H1 (cell line): ENCODE results near the gene ODF4. TPM values are rescaled to one million over a fixed set of nuclear protein-coding genes. Genes with fewer than 3 reads are reported as not detected.

Experiments
- CTCF ChIA-PET: fragments of 300-600 bp; sonication (Branson Sonifier 250); formaldehyde crosslinking; loops from one replicate; lab custom pipeline; 2021; ENCODE audit not compliant: partially characterized antibody; lab: Charles Lee
- POLR2A ChIA-PET: fragments of 300-600 bp; sonication (Branson Sonifier 250); formaldehyde crosslinking; loops from one replicate; lab custom pipeline; 2021; ENCODE audit warnings: inconsistent platforms; ENCODE audit not compliant: partially characterized antibody; lab: Charles Lee
- DNase-seq, 2 experiments: peaks; one replicate each; pipeline versions ENCODE4 v3.0.0 to v3.0.0-alpha.2; 2010 to 2022; ENCODE audit warnings: low spot score in 2 of 2, low read depth in 1 of 2, mixed read lengths in 1 of 2
- FAIRE-seq: peaks from 2 replicates; lab custom pipeline; 2011; peaks lifted over from hg19 to GRCh38; lab: Jason Lieb, UNC
- H2AFZ ChIP-seq: 2 replicates; pipeline ENCODE4 v1.8.1; 2012; ENCODE audit warnings: low read length, inconsistent platforms
- H2AK5ac ChIP-seq: 2 replicates; pipeline ENCODE4 v1.6.1; 2013; ENCODE audit warnings: low read depth, low read length
- H2BK120ac ChIP-seq: replicated peaks from 2 replicates; pipeline ENCODE3; 2013; ENCODE audit warnings: low read depth, low read length, inconsistent platforms
- H2BK12ac ChIP-seq: 2 replicates; pipeline ENCODE4 v1.6.1; 2013; ENCODE audit warnings: low read depth, low read length
- H2BK15ac ChIP-seq: 2 replicates; pipeline ENCODE4 v1.6.1; 2013; ENCODE audit warnings: low read length
- H2BK20ac ChIP-seq: 2 replicates; pipeline ENCODE4 v1.6.1; 2013; ENCODE audit warnings: low read length
- H2BK5ac ChIP-seq: 2 replicates; pipeline ENCODE4 v1.6.1; 2013; ENCODE audit warnings: low read depth, low read length
- H3K14ac ChIP-seq: 2 replicates; pipeline ENCODE4 v1.6.1; 2013; ENCODE audit warnings: inconsistent platforms; ENCODE audit not compliant: insufficient read length
- H3K18ac ChIP-seq: 2 replicates; pipeline ENCODE4 v1.6.1; 2013; ENCODE audit warnings: low read length; ENCODE audit errors: extremely low read depth
- H3K23ac ChIP-seq: 2 replicates; pipeline ENCODE4 v1.6.1; 2013; ENCODE audit warnings: inconsistent platforms; ENCODE audit not compliant: insufficient read length
- H3K23me2 ChIP-seq: 2 replicates; pipeline ENCODE4 v1.6.1; 2013; ENCODE audit warnings: low read depth, low read length
- H3K27ac ChIP-seq: 2 replicates; pipeline ENCODE4 v1.6.1; 2011; ENCODE audit warnings: low read depth, low read length, inconsistent platforms
- H3K27me3 ChIP-seq, 4 experiments: replicated peaks in 1 of 4; 1 replicate in 1 of 4; 2 replicates in 3 of 4; pipeline versions ENCODE4 v1.6.1 to v1.8.1; 2011 to 2013; ENCODE audit warnings: low read length in 3 of 4, mild to moderate bottlenecking in 3 of 4, inconsistent platforms in 2 of 4, mixed read lengths in 2 of 4, moderate library complexity in 1 of 4; ENCODE audit not compliant: control insufficient read depth in 3 of 4, insufficient read depth in 3 of 4; ENCODE audit errors: extremely low read depth in 1 of 4
- H3K36me3 ChIP-seq, 4 experiments: 2 replicates each; pipeline versions ENCODE4 v1.6.1 to v1.8.1; 2011 to 2013; ENCODE audit warnings: mild to moderate bottlenecking in 4 of 4, low read length in 3 of 4, moderate library complexity in 2 of 4, control low read depth in 1 of 4, inconsistent platforms in 1 of 4; ENCODE audit not compliant: insufficient read depth in 4 of 4, control insufficient read depth in 2 of 4
- H3K4ac ChIP-seq: replicated peaks from 2 replicates; pipeline ENCODE3; 2013; ENCODE audit warnings: low read length, low read depth, mixed read lengths, inconsistent platforms; ENCODE audit not compliant: insufficient read length
- H3K4me1 ChIP-seq, 4 experiments: replicated peaks in 1 of 4; 1 replicate in 1 of 4; 2 replicates in 3 of 4; pipeline versions ENCODE4 v1.6.1 to v1.8.1; 2011 to 2013; ENCODE audit warnings: low read length in 3 of 4, inconsistent platforms in 2 of 4, mixed read lengths in 1 of 4; ENCODE audit not compliant: insufficient read depth in 4 of 4, control insufficient read depth in 3 of 4
- H3K4me2 ChIP-seq, 2 experiments: 2 replicates each; pipeline versions ENCODE4 v1.6.1 to v1.8.1; 2011 to 2013; ENCODE audit warnings: low read depth in 2 of 2, low read length in 2 of 2, control low read depth in 1 of 2, inconsistent platforms in 1 of 2, mild to moderate bottlenecking in 1 of 2; ENCODE audit not compliant: insufficient read depth in 1 of 2
- H3K4me3 ChIP-seq, 4 experiments: fragments of 200-600, 300-600 bp in 1 of 4; sonication (generic), shearing (Covaris generic), sonication (Bioruptor Twin) in 1 of 4; 2 replicates each; pipeline versions ENCODE4 v1.5.1 to v1.8.1; 2011 to 2016; ENCODE audit warnings: low read length in 4 of 4, low read depth in 3 of 4, control low read depth in 2 of 4, inconsistent platforms in 2 of 4, mild to moderate bottlenecking in 2 of 4, mixed read lengths in 1 of 4, moderate library complexity in 1 of 4; ENCODE audit not compliant: insufficient read depth in 2 of 4; ENCODE audit errors: extremely low read depth in 1 of 4
- H3K56ac ChIP-seq: replicated peaks from 2 replicates; pipeline ENCODE3; 2013; ENCODE audit warnings: low read depth, mild to moderate bottlenecking, mixed read lengths, low read length, inconsistent platforms; ENCODE audit not compliant: insufficient read length
- H3K79me1 ChIP-seq: 2 replicates; pipeline ENCODE4 v1.6.1; 2013; ENCODE audit warnings: low read depth, low read length, control low read depth
- H3K79me2 ChIP-seq, 2 experiments: 2 replicates each; pipeline versions ENCODE4 v1.6.1 to v1.8.1; 2012 to 2013; ENCODE audit warnings: low read length in 2 of 2, mild to moderate bottlenecking in 2 of 2, inconsistent platforms in 1 of 2; ENCODE audit not compliant: insufficient read depth in 2 of 2, control insufficient read depth in 1 of 2
- H3K9ac ChIP-seq, 4 experiments: replicated peaks in 1 of 4; 1 replicate in 1 of 4; 2 replicates in 3 of 4; pipeline versions ENCODE4 v1.6.1 to v1.8.1; 2011 to 2013; ENCODE audit warnings: low read depth in 3 of 4, low read length in 3 of 4, control low read depth in 2 of 4, mild to moderate bottlenecking in 2 of 4, moderate library complexity in 2 of 4, inconsistent platforms in 1 of 4; ENCODE audit errors: extremely low read depth in 1 of 4
- H3K9me3 ChIP-seq, 2 experiments: 2 replicates each; pipeline versions ENCODE4 v1.6.1 to v1.8.1; 2012 to 2013; ENCODE audit warnings: mild to moderate bottlenecking in 2 of 2, moderate library complexity in 2 of 2, control low read depth in 1 of 2, inconsistent platforms in 1 of 2, low read depth in 1 of 2, low read length in 1 of 2, mixed read lengths in 1 of 2; ENCODE audit not compliant: insufficient read depth in 2 of 2
- H4K20me1 ChIP-seq, 2 experiments: replicated peaks in 1 of 2; 2 replicates each; pipeline versions ENCODE3 to v1.8.1; 2011 to 2013; ENCODE audit warnings: inconsistent platforms in 2 of 2, low read length in 2 of 2, mild to moderate bottlenecking in 1 of 2; ENCODE audit not compliant: insufficient read depth in 2 of 2, control insufficient read depth in 1 of 2
- H4K5ac ChIP-seq: 2 replicates; pipeline ENCODE4 v1.6.1; 2013; ENCODE audit warnings: low read length, low read depth, mixed read lengths, inconsistent platforms; ENCODE audit not compliant: insufficient read length
- H4K8ac ChIP-seq: 2 replicates; pipeline ENCODE4 v1.8.0; 2013; ENCODE audit warnings: mild to moderate bottlenecking, moderate library complexity, low read length, inconsistent platforms; ENCODE audit not compliant: insufficient read depth; ENCODE audit errors: extremely low read depth
- H4K91ac ChIP-seq: replicated peaks from 2 replicates; pipeline ENCODE3; 2013; ENCODE audit warnings: low read length, mixed read lengths, inconsistent platforms; ENCODE audit not compliant: insufficient read length
- BCL11A ChIP-seq, 2 experiments: IDR thresholded peaks; one replicate each; pipeline ENCODE4 v1.6.1; 2011; ENCODE audit warnings: low read depth in 2 of 2, low read length in 2 of 2, mild to moderate bottlenecking in 2 of 2
- SIX5 ChIP-seq: IDR thresholded peaks from 2 replicates; pipeline ENCODE4 v1.6.1; 2011; ENCODE audit warnings: mild to moderate bottlenecking, low read depth, low read length
- WGBS, 2 experiments: shearing (Covaris generic) in 1 of 2; methylation state at CpG; one replicate each; pipeline versions ENCODE4 v1.1.6 to v1.1.7; 2013 to 2015; ENCODE audit warnings: low lambda C conversion rate in 2 of 2, mixed read lengths in 2 of 2, inconsistent platforms in 1 of 2, low coverage in 1 of 2, missing lambda C conversion rate in 1 of 2; ENCODE audit not compliant: insufficient replicate concordance in 2 of 2, insufficient coverage in 1 of 2, insufficient read length in 1 of 2; ENCODE audit errors: extremely low coverage in 1 of 2, missing lambda C conversion rate in 1 of 2; 5-methylcytosine and 5-hydroxymethylcytosine counted together
- polyA plus RNA-seq, 7 experiments: library from polyadenylated mRNA; depleted of rRNA in 3 of 7; stranded (reverse) in 5 of 7; unstranded in 2 of 7; fragments of >200 nt in 5 of 7; fragments of 200-250 nt in 2 of 7; gene quantifications; 1 replicate in 5 of 7; 2 replicates in 1 of 7; 4 replicates in 1 of 7; pipeline versions ENCODE4 v1.2.1 to v1.2.3, GENCODE V29; 2011 to 2013; ENCODE audit warnings: missing spikeins in 2 of 7, mixed read lengths in 2 of 7
- total RNA-seq: library from RNA; stranded (reverse); fragmentation: NEBNext Ultra II Directional; extraction: Animal tissue kit (Norgen Biotek cat#: 25700); gene quantifications from 2 replicates; pipeline ENCODE4 v1.2.1, GENCODE V29; 2021

The ODF4 gene
- total and polyA plus RNA-seq, 2 of the 8 experiments (the other 6 are each of a cell fraction or from before 2014, with no cell fraction given): not detected

DNA sequence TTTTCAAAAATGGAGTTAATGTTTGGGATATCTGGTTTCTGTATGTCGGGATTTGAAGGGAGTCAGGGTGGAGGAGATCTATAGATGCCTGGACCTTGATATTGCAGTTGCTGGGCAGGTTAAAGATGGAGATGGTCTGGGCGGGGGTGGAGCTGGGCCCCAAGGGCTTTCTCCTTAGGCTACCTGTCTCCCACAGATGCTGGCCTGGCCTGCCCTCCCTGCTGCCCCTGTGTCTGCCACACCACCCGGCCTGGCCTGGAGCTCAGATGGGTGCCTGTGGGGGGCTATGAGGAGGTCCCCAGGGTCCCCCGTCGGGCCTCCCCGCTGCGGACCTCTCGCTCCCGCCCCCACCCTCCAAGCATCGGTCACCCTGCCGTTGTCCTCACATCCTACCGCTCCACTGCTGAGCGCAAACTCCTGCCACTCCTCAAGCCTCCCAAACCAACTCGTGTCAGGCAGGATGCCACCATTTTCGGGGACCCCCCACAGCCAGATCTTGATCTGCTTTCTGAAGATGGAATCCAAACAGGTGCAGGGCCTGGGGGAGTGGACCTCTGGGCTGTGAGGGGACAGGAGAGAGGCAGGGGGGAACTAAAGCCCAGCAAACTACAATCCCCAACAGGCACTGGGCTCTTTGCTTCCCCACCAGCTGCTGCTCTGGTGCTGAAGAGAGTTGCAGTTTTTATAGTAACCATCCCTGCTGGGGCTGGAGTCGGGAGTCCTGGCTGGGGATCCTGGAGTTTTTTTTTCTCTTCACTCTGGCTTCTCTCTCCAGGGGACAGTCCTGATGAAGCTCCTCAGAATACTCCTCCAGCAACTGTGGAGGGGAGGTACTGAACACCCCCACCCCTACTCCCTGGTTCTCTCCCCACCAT, 26.7 kb upstream of the ODF4 start:
- CTCF ChIA-PET: interaction anchor here (0.7 to 5.9 kb wide), 5 partner anchors 12 to 118 kb away, joined by 3 to 21 read pairs (median 5); no protein-coding TSS in a partner anchor
- H3K79me2 ChIP-seq: no peaks in the 10 kb centered on the region
- DNase-seq (no peak), FAIRE-seq (no peak)
- H3K23ac ChIP-seq: no peak overlapping the region
- no peak overlapping the region for H2AK5ac ChIP-seq
- no peaks in the 10 kb centered on the region for H3K36me3 ChIP-seq
- H3K4ac ChIP-seq: no peak overlapping the region
- H2AFZ ChIP-seq: no peak overlapping the region
- H2BK5ac ChIP-seq: no peak overlapping the region
- no peak overlapping the region for H3K27ac ChIP-seq
- H3K4me3 ChIP-seq: no peak overlapping the region
- 0 out of 2 replicates have a peak overlapping the region, but pooled peaks have one; percentile 5 for H4K8ac ChIP-seq
- no peaks in the 10 kb centered on the region for H3K79me1 ChIP-seq
- H2BK20ac ChIP-seq: no peak overlapping the region
- H2BK12ac ChIP-seq: no peak overlapping the region
- H3K27me3 ChIP-seq: peaks cover 3 to 26% (median 23%) of the 10 kb centered on the region in 4 experiments
- H2BK120ac ChIP-seq: no peak overlapping the region
- H2BK15ac ChIP-seq: no peak overlapping the region
- TF ChIP-seq BCL11A (IDR thresholded peaks at IDR 0.05; ENCODE audit: low read depth in 2 of 2, low read length in 2 of 2) (no peak), SIX5 (peak; percentile 34; the same call in 1 of the 2 replicates)
- no peaks in the 10 kb centered on the region for H4K20me1 ChIP-seq
- 92% methylated on average over 11 of the region's 16 CpGs; no CpG with 5 or more reads in 1 of the 2 experiments for WGBS, 2 experiments
- POLR2A ChIA-PET: interaction anchor here (1.0 to 1.8 kb wide), 6 partner anchors 8 to 140 kb away, joined by 3 to 6 read pairs (median 4); no protein-coding TSS in a partner anchor
- no peak overlapping the region for H3K56ac ChIP-seq
- no peak overlapping the region for H4K5ac ChIP-seq
- peaks cover 0 to 13% (median 6%) of the 10 kb centered on the region in 4 experiments; a peak in 5 of 7 replicates for H3K4me1 ChIP-seq
- H3K9me3 ChIP-seq: no peaks in the 10 kb centered on the region
- H3K14ac ChIP-seq: no peak overlapping the region
- no peak overlapping the region for H3K4me2 ChIP-seq
- H4K91ac ChIP-seq: no peak overlapping the region
- H3K9ac ChIP-seq: no peak overlapping the region
- H3K18ac ChIP-seq: no peak overlapping the region
- H3K23me2 ChIP-seq: peaks cover 14% of the 10 kb centered on the region
